Testis (tissue), 2 donors: ENCODE data around the gene PIH1D1.

Source experiments
- POLR2A ChIP-seq: fragments of 450-650 bp; IDR thresholded peaks from one replicate; pipeline ENCODE4 v1.6.1; 2017; ENCODE audit warnings: antibody characterized with exemption, mild to moderate bottlenecking, moderate library complexity
- TF ChIP-seq, protein P1 (sequence below), 3 experiments: fragments of 450-650 bp in 2 of 3; fragments of 200-600 bp in 1 of 3; sonication (generic) in 1 of 3; IDR thresholded peaks; one replicate each; pipeline ENCODE4 v1.5.1; 2016 to 2019; ENCODE audit warnings: antibody characterized with exemption in 3 of 3, mild to moderate bottlenecking in 2 of 3, moderate library complexity in 1 of 3

DNA sequence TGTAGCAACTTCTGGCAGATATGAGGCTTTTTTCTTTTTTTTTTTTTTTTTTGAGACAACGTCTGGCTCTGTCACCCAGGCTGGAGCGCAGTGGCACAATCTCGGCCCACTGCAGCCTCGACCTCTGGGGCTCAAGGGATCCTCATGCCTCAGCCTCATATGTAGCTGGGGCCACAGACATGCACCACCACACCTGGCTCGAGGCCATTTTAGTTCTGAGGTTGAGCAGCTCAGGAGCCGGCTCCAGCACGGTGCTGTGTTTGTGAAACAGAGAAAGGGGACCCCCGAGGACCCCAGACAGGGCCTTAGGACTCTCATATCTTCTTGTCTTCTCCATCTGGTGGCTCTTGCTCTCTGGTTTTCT lies 19.0 kb upstream of the PIH1D1 start:
- TF ChIP-seq, protein P1, sequence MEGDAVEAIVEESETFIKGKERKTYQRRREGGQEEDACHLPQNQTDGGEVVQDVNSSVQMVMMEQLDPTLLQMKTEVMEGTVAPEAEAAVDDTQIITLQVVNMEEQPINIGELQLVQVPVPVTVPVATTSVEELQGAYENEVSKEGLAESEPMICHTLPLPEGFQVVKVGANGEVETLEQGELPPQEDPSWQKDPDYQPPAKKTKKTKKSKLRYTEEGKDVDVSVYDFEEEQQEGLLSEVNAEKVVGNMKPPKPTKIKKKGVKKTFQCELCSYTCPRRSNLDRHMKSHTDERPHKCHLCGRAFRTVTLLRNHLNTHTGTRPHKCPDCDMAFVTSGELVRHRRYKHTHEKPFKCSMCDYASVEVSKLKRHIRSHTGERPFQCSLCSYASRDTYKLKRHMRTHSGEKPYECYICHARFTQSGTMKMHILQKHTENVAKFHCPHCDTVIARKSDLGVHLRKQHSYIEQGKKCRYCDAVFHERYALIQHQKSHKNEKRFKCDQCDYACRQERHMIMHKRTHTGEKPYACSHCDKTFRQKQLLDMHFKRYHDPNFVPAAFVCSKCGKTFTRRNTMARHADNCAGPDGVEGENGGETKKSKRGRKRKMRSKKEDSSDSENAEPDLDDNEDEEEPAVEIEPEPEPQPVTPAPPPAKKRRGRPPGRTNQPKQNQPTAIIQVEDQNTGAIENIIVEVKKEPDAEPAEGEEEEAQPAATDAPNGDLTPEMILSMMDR (IDR thresholded peaks at IDR 0.05), result no peak
- no peak for TF ChIP-seq POLR2A
